ENCODE results near the gene MKNK1. TPM values are rescaled to one million over a fixed set of nuclear protein-coding genes. Genes with fewer than 3 reads are reported as not detected.

MKNK1 gene
- total RNA-seq, 4 donors from 2014 or later, result 23.0 to 42.1 (median 34.5) TPM

- Histone ChIP-seq H3K4me3 (no peak overlapping the region), H3K36me3 (no peaks in the 10 kb centered on the region), H3K9me3 (no peaks in the 10 kb centered on the region), H3K4me1 (peaks cover 0 to 40% (median 15%) of the 10 kb centered on the region in 3 donors), H3K27me3 (no peaks in the 10 kb centered on the region), H3K27ac (no peak overlapping the region)
- no CpG with 5 or more reads among the region's 5 CpGs for WGBS, 2 donors (ENCODE audit: low coverage in 1 of 2)
- ATAC-seq, result no peak
- TF ChIP-seq CTCF (IDR thresholded peaks at IDR 0.05) (no peak), POLR2A (IDR thresholded peaks at IDR 0.05) (no peak), EP300 (IDR thresholded peaks at IDR 0.05) (no peak), POLR2AphosphoS5 (IDR thresholded peaks at IDR 0.05) (no peak)
Observed at GRCh38 chr1:46619656-46620258, 15.7 kb upstream of the MKNK1 start.

GRCh38 chr1:46618754-46619415 lies 14.8 kb upstream of the MKNK1 start:
- no peak for ATAC-seq
- Histone ChIP-seq H3K4me1 (peaks cover 2 to 40% (median 24%) of the 10 kb centered on the region in 3 donors), H3K9me3 (no peaks in the 10 kb centered on the region), H3K27ac (no peak overlapping the region), H3K36me3 (no peaks in the 10 kb centered on the region), H3K4me3 (no peak overlapping the region), H3K27me3 (no peaks in the 10 kb centered on the region)
- TF ChIP-seq POLR2AphosphoS5 (IDR thresholded peaks at IDR 0.05), result no peak
- no peak for TF ChIP-seq POLR2A (IDR thresholded peaks at IDR 0.05)
- no peak for TF ChIP-seq CTCF (IDR thresholded peaks at IDR 0.05)
- no peak for TF ChIP-seq EP300 (IDR thresholded peaks at IDR 0.05)
- 67 to 70% methylated on average over 2 to 4 of the region's 4 CpGs for WGBS, 2 donors (ENCODE audit: low coverage in 1 of 2)

- Histone ChIP-seq H3K27me3 (no peaks in the 10 kb centered on the region), H3K4me3 (no peak overlapping the region), H3K4me1 (peaks cover 2 to 49% (median 33%) of the 10 kb centered on the region in 3 donors), H3K9me3 (no peaks in the 10 kb centered on the region), H3K27ac (peak overlapping the region in 1 of 4 donors; percentile 96), H3K36me3 (peaks cover 0 to 5% of the 10 kb centered on the region in 2 donors)
- TF ChIP-seq EP300 (IDR thresholded peaks at IDR 0.05), result no peak
- no peak for TF ChIP-seq POLR2AphosphoS5 (IDR thresholded peaks at IDR 0.05)
- TF ChIP-seq POLR2A (IDR thresholded peaks at IDR 0.05), result no peak
- TF ChIP-seq CTCF (IDR thresholded peaks at IDR 0.05), result no peak
- WGBS, 2 donors (ENCODE audit: low coverage in 1 of 2), result 78 to 84% methylated on average over 3 of the region's 3 CpGs
- ATAC-seq, result no peak
Observed at GRCh38 chr1:46617833-46618232, 13.8 kb upstream of the MKNK1 start.

- 25 to 67% methylated on average over 2 to 7 of the region's 10 CpGs for WGBS, 2 donors (ENCODE audit: low coverage in 1 of 2)
- peak; percentile 49 for ATAC-seq
- H3K27ac ChIP-seq, result peak overlapping the region; percentile 57 to 99 (median 97)
- H3K4me3 ChIP-seq, result peak overlapping the region; percentile 50 to 90
- H3K4me1 ChIP-seq, result peaks cover 2 to 53% (median 37%) of the 10 kb centered on the region in 3 donors
- no peaks in the 10 kb centered on the region for H3K9me3 ChIP-seq
- H3K36me3 ChIP-seq, result peaks cover 0 to 8% of the 10 kb centered on the region in 2 donors
- no peak for TF ChIP-seq POLR2AphosphoS5 (IDR thresholded peaks at IDR 0.05)
- no peaks in the 10 kb centered on the region for H3K27me3 ChIP-seq
Observed at GRCh38 chr1:46617108-46617800, 13.2 kb upstream of the MKNK1 start.

- peak; percentile 93 for ATAC-seq
- H3K9me3 ChIP-seq, result no peaks in the 10 kb centered on the region
- H3K27ac ChIP-seq, result peak within 1 kb of the TSS; percentile 57 to 99 (median 97)
- peaks cover 2 to 57% (median 45%) of the 10 kb centered on the region in 3 donors for H3K4me1 ChIP-seq
- H3K4me3 ChIP-seq, result peak within 1 kb of the TSS; percentile 50 to 90
- H3K27me3 ChIP-seq, result no peaks in the 10 kb centered on the region
- WGBS, 2 donors (ENCODE audit: low coverage in 1 of 2), result no CpG with 5 or more reads among the region's 62 CpGs
- peaks cover 0 to 15% of the 10 kb centered on the region in 2 donors for H3K36me3 ChIP-seq
- TF ChIP-seq POLR2A (IDR thresholded peaks at IDR 0.05) (peak; percentile 77 to 84), CTCF (IDR thresholded peaks at IDR 0.05) (peak in 3 of 4 experiments; percentile 5 to 12 (median 10)), EP300 (IDR thresholded peaks at IDR 0.05) (no peak), POLR2AphosphoS5 (IDR thresholded peaks at IDR 0.05) (peak; percentile 42)
Observed at GRCh38 chr1:46616277-46617107, 12.4 kb upstream of the MKNK1 start, which contains the start of gene MOB3C. TSS of gene MOB3C (minus strand) at chr1:46616811. CDS start at chr1:46613321, 3,490 bp downstream.
